AG09319 (cell line): ENCODE results near the gene RPL36.

Experiments
- DNase-seq: peaks from one replicate; pipeline ENCODE4 v3.0.0-alpha.2; 2010; ENCODE audit warnings: low read depth; ENCODE audit errors: extremely low read depth
- TF ChIP-seq, protein P1 (sequence below): IDR thresholded peaks from 2 replicates; pipeline ENCODE4 v1.5.1; 2011; ENCODE audit warnings: low read depth, mild to moderate bottlenecking, inconsistent platforms, low read length, moderate library complexity

The RPL36 gene

DNA sequence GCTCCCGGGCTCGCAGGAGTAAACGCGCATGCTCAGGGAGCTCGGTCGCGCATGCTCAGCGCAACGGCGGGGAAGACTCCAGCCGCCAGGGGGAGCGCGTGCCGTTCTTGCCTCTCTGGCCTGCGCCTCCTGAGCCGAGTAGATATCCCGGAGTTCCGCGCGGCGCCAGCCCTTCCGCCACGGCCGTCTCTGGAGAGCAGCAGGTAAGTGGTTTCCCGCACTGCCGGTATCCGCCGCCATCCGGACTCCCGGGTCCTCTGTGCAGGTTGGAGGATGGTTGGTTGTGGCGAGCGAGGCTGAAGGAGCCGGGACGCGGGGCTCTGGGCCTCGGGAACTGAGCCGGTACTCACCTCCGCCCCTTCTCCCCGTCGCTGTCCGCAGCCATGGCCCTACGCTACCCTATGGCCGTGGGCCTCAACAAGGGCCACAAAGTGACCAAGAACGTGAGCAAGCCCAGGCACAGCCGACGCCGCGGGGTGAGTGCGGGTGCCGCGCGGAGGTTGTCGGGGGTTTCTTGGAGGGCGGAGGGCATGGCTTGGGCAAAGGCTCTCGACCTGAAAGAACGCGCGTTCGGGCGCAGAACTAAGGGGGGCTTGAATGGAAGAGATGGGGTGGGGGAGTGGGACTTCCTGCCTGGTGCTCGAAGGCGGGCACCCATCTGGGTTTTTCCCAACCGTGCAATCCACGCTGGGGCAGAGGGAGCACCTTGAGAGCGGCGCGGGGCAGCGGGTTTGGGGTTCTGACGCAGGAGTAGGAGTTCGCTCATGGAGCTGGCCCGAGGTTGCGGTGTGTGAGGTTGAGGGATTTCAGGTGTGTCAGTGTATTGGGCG lies at the start of gene RPL36:
TSS of gene RPL36 (plus strand) at position 171 of the 830 bp plus-strand sequence. CDS start at position 384, 213 bp downstream.
- TF ChIP-seq, protein P1, sequence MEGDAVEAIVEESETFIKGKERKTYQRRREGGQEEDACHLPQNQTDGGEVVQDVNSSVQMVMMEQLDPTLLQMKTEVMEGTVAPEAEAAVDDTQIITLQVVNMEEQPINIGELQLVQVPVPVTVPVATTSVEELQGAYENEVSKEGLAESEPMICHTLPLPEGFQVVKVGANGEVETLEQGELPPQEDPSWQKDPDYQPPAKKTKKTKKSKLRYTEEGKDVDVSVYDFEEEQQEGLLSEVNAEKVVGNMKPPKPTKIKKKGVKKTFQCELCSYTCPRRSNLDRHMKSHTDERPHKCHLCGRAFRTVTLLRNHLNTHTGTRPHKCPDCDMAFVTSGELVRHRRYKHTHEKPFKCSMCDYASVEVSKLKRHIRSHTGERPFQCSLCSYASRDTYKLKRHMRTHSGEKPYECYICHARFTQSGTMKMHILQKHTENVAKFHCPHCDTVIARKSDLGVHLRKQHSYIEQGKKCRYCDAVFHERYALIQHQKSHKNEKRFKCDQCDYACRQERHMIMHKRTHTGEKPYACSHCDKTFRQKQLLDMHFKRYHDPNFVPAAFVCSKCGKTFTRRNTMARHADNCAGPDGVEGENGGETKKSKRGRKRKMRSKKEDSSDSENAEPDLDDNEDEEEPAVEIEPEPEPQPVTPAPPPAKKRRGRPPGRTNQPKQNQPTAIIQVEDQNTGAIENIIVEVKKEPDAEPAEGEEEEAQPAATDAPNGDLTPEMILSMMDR = peak; percentile 93
- peak; percentile 92 for DNase-seq

DNA sequence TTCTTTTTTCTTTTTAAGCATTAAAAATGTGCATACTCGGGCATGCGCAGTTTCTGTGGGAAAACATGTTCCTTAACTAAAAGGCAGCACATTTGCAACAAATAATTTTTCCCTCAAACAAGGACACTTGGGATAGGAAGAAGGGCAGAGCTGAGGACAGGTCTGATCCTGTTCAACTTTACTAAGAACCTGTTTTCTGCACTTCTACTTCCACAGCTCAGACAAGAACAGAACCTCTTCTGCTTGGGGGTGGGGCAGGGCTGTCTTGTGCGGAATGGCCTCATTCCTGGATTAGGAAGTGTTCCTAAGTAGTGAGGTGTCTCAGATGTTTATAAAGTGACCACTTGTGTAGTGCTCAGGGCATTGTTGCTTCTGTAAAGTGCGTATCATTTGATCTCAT lies 48.9 kb upstream of the RPL36 start:
- DNase-seq = no peak
- TF ChIP-seq, protein P1 = no peak

DNA sequence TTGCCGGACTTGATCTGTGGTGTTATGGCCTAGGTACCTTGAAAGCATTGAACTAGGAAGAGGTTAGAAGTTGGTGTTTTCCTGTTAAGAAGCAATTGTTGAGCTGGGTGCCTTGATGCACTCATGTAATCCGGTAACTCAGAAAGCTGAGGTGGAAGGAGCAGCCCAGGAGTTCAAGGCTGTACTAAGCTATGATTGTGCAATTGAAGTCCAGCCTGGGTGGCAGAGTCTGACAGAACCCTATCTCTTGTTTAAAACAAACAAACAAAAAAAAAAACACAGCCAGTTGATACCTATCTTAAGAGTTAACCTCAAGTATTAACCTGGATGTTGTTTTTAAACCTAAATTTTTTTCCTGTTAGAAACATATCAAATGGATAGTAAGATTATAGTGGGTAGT lies 47.9 kb upstream of the RPL36 start:
- TF ChIP-seq, protein P1 = no peak
- no peak for DNase-seq

DNA sequence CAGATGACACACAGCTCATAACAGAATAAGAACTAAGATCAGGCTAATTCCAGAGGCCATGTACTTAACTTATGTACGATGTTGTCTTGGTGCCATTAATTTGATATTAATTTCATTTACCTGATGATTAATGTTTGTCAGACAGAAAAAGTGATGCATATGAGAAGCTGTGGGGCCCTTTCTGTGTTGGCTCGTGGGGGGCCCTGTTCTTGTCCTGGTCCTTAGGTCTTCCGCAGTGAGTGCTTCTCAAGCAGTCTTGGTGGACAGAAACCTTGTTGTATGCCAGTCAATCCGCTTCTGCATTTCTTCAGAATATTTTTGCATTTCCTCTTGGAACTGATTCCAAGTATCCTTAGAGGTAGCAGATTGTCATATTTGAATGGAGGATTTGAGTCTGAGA lies 47.0 kb upstream of the RPL36 start:
- TF ChIP-seq, protein P1 = no peak
- no peak for DNase-seq

DNA sequence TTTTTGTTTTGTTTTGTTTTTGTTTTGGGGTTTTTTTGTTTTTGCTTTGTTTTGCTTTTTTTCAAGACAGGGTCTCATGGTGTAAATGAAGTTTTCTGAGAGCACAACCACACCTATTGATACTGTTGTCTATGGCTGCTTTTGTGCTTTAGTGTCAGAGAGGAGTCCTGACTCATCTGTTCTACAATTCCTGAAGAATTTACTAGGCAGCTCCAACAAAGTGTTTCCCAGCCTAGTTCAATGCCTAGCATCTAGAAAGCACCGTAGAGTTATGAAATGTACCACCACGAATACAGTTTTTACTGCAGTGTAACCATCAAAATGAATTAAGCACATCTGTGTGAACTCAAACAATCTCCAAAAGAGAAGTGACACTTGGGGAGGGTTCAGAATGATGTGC lies 46.1 kb upstream of the RPL36 start:
- DNase-seq = no peak
- TF ChIP-seq, protein P1 = no peak

DNA sequence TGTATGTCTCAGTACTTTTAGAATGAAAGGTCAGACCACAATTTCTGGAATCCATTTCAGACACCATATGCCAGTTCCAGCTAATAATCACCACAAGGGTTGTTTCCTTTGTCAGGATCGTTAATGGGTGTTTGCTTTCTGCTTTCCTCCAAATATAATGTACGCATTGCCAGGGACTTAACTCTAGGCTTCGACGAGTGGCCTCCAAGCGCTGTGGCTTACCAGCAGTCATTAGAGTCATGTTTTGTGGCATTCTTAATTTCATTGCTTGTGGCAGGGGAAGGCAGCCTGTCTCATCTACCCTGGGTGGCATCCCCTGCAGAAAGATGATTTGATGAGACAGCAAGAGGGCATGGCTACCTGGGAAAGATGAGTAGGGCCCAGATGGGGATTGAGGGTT lies 44.7 kb upstream of the RPL36 start:
- no peak for DNase-seq

DNA sequence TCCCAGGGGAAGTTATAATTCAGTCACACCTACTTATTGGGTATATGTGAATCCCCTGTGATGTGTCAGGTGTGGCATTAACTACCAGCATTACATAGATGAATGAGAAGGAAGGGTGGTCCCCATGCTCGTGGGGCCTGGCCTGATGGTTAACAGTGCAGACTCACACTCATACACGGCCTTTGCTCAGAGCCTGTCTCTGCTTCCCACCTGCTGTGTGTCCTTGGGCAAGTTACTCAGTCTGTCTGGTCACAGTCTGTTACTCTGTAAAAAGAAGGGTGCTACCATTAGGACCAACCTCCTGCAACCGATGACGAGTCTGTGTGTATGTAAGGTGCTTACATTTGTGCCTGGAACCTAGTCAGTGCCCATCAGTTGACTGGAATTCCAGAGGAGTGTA lies 43.4 kb upstream of the RPL36 start:
- TF ChIP-seq, protein P1 = no peak
- DNase-seq = no peak

More for the DNA sequence above, 44.7 kb upstream of the RPL36 start:
- TF ChIP-seq, protein P1 = no peak
